Heart left ventricle (tissue), 13 donors: ENCODE results near the gene HNRNPC.

ENCODE experiments used
- POLR2A ChIP-seq, 2 donors: fragments of 450-650 bp; IDR thresholded peaks; one replicate each; pipeline ENCODE4 v1.6.1; 2017; ENCODE audit warnings: antibody characterized with exemption in 2 of 2, mild to moderate bottlenecking in 2 of 2, moderate library complexity in 2 of 2
- TF ChIP-seq, protein P1 (sequence below), 12 donors: fragments of 200-600 bp; sonication (generic) in 4 of 12; IDR thresholded peaks; one replicate each; pipeline versions ENCODE4 v1.5.0 to v1.8.0; 2018 to 2022; ENCODE audit warnings: antibody characterized with exemption in 12 of 12, mild to moderate bottlenecking in 5 of 12
- donor health status: ischemic (EF 13 %, LVEDD 7.1; RV severe dilation, severe dysfunction).
- donor health status: DM: no; HTN: yes; CAD: no.
- donor health status: DM: no; HTN: no; CAD: no.
- donor health status: ischemic (EF 25% LVEDD 6.9; RV normal size, moderate dysfunction).
- donor health status: ischemic (EF 25% LVEDD 5.7; RV mildly dilated, moderate dysfunction).
- donor health status: ischemic (EF 35%, LVEDD 5.7; RV mildly dilated, moderate dysfunction).
- donor health status: nonischemic (EF 11% LVEDD 7.7; RV severe dilation, severe dysfunction).
- donor health status: DM: yes; HTN: yes; CAD: no.
- donor health status: PGD.
- donor health status: ischemic (EF 29% LVEDD 5.4; RV normal size, mild dysfunction).
- donor health status: nonischemic (EF 23%, LVEDD 6.1; RV moderate dilation, normal function).

DNA sequence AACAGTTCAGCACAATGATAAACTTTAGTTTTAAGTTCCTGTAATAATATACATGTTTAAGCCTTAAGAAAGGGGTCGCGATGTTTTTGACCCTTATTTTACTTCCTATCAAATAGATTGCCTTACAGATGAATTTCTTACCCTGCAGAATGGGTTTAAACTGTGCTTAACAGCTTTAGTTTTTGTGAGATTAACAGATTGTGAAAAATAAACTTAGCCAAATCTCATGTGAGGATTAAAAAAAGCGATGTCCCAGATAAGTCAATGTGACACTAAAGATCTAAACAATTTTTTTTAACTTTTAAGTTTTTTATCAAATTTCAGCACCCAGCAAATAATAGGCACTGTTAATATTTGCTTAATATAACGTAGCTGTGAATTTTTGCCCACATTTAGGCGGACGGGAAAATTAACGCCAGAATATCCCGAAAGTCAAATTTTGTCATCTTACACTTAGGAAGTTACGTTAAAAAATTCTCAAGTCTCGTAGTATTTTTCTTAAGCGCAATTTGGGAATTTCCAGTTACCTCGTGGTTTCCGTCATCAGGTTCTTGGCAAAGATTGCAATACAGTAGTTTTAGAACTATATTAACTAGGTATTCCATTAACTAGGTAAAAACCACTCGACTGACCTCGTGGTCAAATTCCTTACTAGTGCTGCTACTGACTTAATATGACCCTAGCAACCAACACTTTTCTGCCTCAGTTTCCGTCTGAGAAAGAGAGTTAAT, 1.2 kb downstream of the HNRNPC start:
- TF ChIP-seq, protein P1, sequence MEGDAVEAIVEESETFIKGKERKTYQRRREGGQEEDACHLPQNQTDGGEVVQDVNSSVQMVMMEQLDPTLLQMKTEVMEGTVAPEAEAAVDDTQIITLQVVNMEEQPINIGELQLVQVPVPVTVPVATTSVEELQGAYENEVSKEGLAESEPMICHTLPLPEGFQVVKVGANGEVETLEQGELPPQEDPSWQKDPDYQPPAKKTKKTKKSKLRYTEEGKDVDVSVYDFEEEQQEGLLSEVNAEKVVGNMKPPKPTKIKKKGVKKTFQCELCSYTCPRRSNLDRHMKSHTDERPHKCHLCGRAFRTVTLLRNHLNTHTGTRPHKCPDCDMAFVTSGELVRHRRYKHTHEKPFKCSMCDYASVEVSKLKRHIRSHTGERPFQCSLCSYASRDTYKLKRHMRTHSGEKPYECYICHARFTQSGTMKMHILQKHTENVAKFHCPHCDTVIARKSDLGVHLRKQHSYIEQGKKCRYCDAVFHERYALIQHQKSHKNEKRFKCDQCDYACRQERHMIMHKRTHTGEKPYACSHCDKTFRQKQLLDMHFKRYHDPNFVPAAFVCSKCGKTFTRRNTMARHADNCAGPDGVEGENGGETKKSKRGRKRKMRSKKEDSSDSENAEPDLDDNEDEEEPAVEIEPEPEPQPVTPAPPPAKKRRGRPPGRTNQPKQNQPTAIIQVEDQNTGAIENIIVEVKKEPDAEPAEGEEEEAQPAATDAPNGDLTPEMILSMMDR (IDR thresholded peaks at IDR 0.05): no peak
- TF ChIP-seq POLR2A (IDR thresholded peaks at IDR 0.05): no peak
